Measurements from ENCODE around the gene MGLL.

The MGLL gene

GRCh38 chr3:127789990-127790881 is 32.1 kb downstream of the MGLL start:
- no peak for DNase-seq (ENCODE audit: low read depth in 2 of 2)

- no peak for DNase-seq (ENCODE audit: low read depth in 2 of 2)
These were observed 33.3 kb downstream of the MGLL start for GRCh38 chr3:127789051-127789450.

- no peak for DNase-seq (ENCODE audit: low read depth in 2 of 2)
These were observed 33.8 kb downstream of the MGLL start for GRCh38 chr3:127788451-127788909.

GRCh38 chr3:127787571-127788365 is 34.5 kb downstream of the MGLL start:
- no peak for DNase-seq (ENCODE audit: low read depth in 2 of 2)

- no peak for DNase-seq (ENCODE audit: low read depth in 2 of 2)
These were observed 35.2 kb downstream of the MGLL start for GRCh38 chr3:127787071-127787490.

- DNase-seq (ENCODE audit: low read depth in 2 of 2) = no peak
These were observed 35.8 kb downstream of the MGLL start for GRCh38 chr3:127786353-127787070.

GRCh38 chr3:127785711-127786265 is 36.5 kb downstream of the MGLL start:
- DNase-seq (ENCODE audit: low read depth in 2 of 2) = no peak

GRCh38 chr3:127784865-127785710 is 37.2 kb downstream of the MGLL start:
- DNase-seq (ENCODE audit: low read depth in 2 of 2) = no peak

GRCh38 chr3:127784283-127784682 is 38.0 kb downstream of the MGLL start:
- no peak for DNase-seq (ENCODE audit: low read depth in 2 of 2)

GRCh38 chr3:127783642-127784160 is 38.6 kb downstream of the MGLL start:
- no peak for DNase-seq (ENCODE audit: low read depth in 2 of 2)

- DNase-seq (ENCODE audit: low read depth in 2 of 2) = no peak
These were observed 39.1 kb downstream of the MGLL start for GRCh38 chr3:127783166-127783565.

- DNase-seq (ENCODE audit: low read depth in 2 of 2) = no peak
These were observed 40.8 kb downstream of the MGLL start for GRCh38 chr3:127781411-127782001.

GRCh38 chr3:127780536-127781400 is 41.5 kb downstream of the MGLL start:
- DNase-seq (ENCODE audit: low read depth in 2 of 2) = no peak

GRCh38 chr3:127779747-127780146 is 42.6 kb downstream of the MGLL start:
- DNase-seq (ENCODE audit: low read depth in 2 of 2) = no peak

- DNase-seq (ENCODE audit: low read depth in 2 of 2) = no peak
These were observed 44.2 kb downstream of the MGLL start for GRCh38 chr3:127777921-127778656.

- no peak for DNase-seq (ENCODE audit: low read depth in 2 of 2)
These were observed 45.0 kb downstream of the MGLL start for GRCh38 chr3:127777332-127777731.

- no peak for DNase-seq (ENCODE audit: low read depth in 2 of 2)
These were observed 46.0 kb downstream of the MGLL start for GRCh38 chr3:127776347-127776746.

GRCh38 chr3:127775398-127776109 is 46.8 kb downstream of the MGLL start:
- no peak for DNase-seq (ENCODE audit: low read depth in 2 of 2)
